ENCODE results near the gene GNPTG.

The GNPTG gene

GRCh38 chr16:1347286-1347855, 4.4 kb upstream of the GNPTG start:
- DNase-seq (ENCODE audit: low read depth in 2 of 2), result no peak

- DNase-seq (ENCODE audit: low read depth in 2 of 2), result no peak
Observed at GRCh38 chr16:1347962-1348361, 3.8 kb upstream of the GNPTG start.

GRCh38 chr16:1348441-1348840, 3.3 kb upstream of the GNPTG start:
- no peak for DNase-seq (ENCODE audit: low read depth in 2 of 2)

- DNase-seq (ENCODE audit: low read depth in 2 of 2), result no peak
Observed at GRCh38 chr16:1348926-1349325, 2.8 kb upstream of the GNPTG start.

GRCh38 chr16:1349351-1349750, 2.4 kb upstream of the GNPTG start:
- DNase-seq (ENCODE audit: low read depth in 2 of 2), result no peak

GRCh38 chr16:1349951-1350350, 1.8 kb upstream of the GNPTG start:
- no peak for DNase-seq (ENCODE audit: low read depth in 2 of 2)

GRCh38 chr16:1350691-1351090, 1.0 kb upstream of the GNPTG start:
- no peak for DNase-seq (ENCODE audit: low read depth in 2 of 2)

- DNase-seq (ENCODE audit: low read depth in 2 of 2), result no peak
Observed at GRCh38 chr16:1351215-1351581, 533 bp upstream of the GNPTG start.

GRCh38 chr16:1354815-1355540, 3.2 kb downstream of the GNPTG start:
- no peak for DNase-seq (ENCODE audit: low read depth in 2 of 2)

GRCh38 chr16:1355591-1355990, 3.9 kb downstream of the GNPTG start:
- no peak for DNase-seq (ENCODE audit: low read depth in 2 of 2)

- DNase-seq (ENCODE audit: low read depth in 2 of 2), result no peak
Observed at GRCh38 chr16:1356061-1356900, 4.5 kb downstream of the GNPTG start.

- no peak for DNase-seq (ENCODE audit: low read depth in 2 of 2)
Observed at GRCh38 chr16:1357906-1358566, 6.3 kb downstream of the GNPTG start.

GRCh38 chr16:1361685-1362360, 10.1 kb downstream of the GNPTG start:
- DNase-seq (ENCODE audit: low read depth in 2 of 2), result no peak

- no peak for DNase-seq (ENCODE audit: low read depth in 2 of 2)
Observed at GRCh38 chr16:1362807-1363206, 11.1 kb downstream of the GNPTG start.

- peak in 1 of 2 donors; percentile 55 for DNase-seq (ENCODE audit: low read depth in 2 of 2)
Observed at GRCh38 chr16:1363501-1364041, 11.8 kb downstream of the GNPTG start.

GRCh38 chr16:1364510-1364909, 12.8 kb downstream of the GNPTG start:
- no peak for DNase-seq (ENCODE audit: low read depth in 2 of 2)

- DNase-seq (ENCODE audit: low read depth in 2 of 2), result no peak
Observed at GRCh38 chr16:1366060-1366711, 14.5 kb downstream of the GNPTG start.

GRCh38 chr16:1366712-1367299, 15.1 kb downstream of the GNPTG start:
- no peak for DNase-seq (ENCODE audit: low read depth in 2 of 2)

- no peak for DNase-seq (ENCODE audit: low read depth in 2 of 2)
Observed at GRCh38 chr16:1367486-1368174, 15.9 kb downstream of the GNPTG start.
